OCI-LY1 (cell line): ENCODE data around the gene CEMIP.

Source experiments
- EZH2 ChIP-seq: fragments of 200-600 bp; sonication (generic), shearing (Covaris generic); IDR thresholded peaks from 2 replicates; pipeline ENCODE4 v1.8.0; 2017; ENCODE audit warnings: borderline replicate concordance, mixed run types, mild to moderate bottlenecking, antibody characterized with exemption, low read length, moderate library complexity, mixed read lengths
- TF ChIP-seq, protein P1 (sequence below): fragments of 200-600 bp; sonication (generic), shearing (Covaris generic); IDR thresholded peaks from 2 replicates; pipeline ENCODE4 v1.5.1; 2017; ENCODE audit warnings: mild to moderate bottlenecking, antibody characterized with exemption, low read length, moderate library complexity, mixed read lengths

DNA sequence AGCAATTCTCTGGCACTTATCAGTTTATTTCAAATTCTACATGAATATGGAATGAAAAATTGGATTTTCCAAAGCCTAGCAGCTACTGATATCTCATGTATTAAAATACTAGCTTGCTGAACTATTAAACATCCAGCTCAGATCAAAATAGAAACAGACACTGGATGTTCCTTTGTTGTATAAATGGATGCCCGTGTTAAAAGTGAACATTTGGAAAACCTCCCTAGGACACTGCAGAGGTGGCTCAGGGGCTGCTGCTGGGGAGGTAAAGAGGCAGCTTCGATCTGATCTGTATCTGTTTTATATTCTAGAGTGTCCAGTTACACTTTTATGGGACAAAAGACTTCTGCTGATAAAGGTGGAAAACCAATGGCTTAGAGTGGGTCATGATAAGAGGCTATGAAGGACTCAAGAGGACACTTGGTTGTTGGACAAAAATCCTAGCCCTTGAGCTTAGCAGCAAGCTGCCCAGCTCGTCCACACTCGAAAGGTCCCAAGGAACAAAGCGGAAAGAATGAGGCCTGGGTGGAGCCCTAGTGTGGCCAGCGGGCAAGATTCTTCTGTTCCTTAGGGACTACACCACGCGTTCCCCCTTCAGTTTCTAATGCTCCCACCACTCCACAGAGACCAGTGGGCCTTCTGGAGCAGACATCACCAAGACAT, 200.5 kb downstream of the CEMIP start:
- TF ChIP-seq, protein P1, sequence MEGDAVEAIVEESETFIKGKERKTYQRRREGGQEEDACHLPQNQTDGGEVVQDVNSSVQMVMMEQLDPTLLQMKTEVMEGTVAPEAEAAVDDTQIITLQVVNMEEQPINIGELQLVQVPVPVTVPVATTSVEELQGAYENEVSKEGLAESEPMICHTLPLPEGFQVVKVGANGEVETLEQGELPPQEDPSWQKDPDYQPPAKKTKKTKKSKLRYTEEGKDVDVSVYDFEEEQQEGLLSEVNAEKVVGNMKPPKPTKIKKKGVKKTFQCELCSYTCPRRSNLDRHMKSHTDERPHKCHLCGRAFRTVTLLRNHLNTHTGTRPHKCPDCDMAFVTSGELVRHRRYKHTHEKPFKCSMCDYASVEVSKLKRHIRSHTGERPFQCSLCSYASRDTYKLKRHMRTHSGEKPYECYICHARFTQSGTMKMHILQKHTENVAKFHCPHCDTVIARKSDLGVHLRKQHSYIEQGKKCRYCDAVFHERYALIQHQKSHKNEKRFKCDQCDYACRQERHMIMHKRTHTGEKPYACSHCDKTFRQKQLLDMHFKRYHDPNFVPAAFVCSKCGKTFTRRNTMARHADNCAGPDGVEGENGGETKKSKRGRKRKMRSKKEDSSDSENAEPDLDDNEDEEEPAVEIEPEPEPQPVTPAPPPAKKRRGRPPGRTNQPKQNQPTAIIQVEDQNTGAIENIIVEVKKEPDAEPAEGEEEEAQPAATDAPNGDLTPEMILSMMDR, result no peak
- TF ChIP-seq EZH2, result no peak
